NB4 (cell line): Measurements from ENCODE around the gene SRGN.

Experiments
- MYC ChIP-seq: IDR thresholded peaks from 2 replicates; pipeline ENCODE4 v1.6.1; 2011; ENCODE audit warnings: low read depth, low read length
- POLR2A ChIP-seq: IDR thresholded peaks from 2 replicates; pipeline ENCODE4 v1.6.1; 2011; ENCODE audit warnings: mild to moderate bottlenecking; ENCODE audit not compliant: insufficient read length; ENCODE audit errors: extremely low read depth
- TF ChIP-seq, protein P1 (sequence below): IDR thresholded peaks from one replicate; pipeline ENCODE4 v1.5.1; 2012; ENCODE audit warnings: low read depth, low read length

DNA sequence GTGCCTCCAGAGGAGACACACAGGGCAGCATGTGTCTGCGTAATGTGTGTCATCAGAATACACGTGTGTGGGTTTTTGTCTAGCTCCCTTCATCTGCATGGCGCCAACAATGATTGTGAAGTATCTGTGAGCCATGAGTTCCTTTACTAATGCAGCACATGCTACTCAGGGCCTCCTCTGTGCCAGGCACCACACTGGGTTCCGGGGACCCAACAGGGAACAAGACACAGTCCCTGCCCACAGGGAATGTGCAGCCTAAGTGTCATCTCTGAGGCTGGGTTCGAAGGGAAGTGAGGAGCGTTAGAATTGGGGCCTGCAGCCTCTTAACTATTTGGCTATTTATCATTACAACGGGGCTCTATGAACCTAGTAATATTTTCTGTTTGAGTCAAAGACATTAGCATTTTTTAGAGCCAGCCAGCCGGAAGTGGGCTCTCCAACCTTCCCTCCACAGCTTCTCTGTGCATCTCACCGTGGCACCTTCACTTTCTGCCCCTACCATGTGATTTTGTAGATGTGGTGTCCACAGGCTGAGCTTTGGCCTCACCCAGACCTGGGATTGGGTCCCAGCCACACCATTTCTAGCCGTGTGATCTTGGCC lies 43.9 kb upstream of the SRGN start:
- TF ChIP-seq, protein P1, sequence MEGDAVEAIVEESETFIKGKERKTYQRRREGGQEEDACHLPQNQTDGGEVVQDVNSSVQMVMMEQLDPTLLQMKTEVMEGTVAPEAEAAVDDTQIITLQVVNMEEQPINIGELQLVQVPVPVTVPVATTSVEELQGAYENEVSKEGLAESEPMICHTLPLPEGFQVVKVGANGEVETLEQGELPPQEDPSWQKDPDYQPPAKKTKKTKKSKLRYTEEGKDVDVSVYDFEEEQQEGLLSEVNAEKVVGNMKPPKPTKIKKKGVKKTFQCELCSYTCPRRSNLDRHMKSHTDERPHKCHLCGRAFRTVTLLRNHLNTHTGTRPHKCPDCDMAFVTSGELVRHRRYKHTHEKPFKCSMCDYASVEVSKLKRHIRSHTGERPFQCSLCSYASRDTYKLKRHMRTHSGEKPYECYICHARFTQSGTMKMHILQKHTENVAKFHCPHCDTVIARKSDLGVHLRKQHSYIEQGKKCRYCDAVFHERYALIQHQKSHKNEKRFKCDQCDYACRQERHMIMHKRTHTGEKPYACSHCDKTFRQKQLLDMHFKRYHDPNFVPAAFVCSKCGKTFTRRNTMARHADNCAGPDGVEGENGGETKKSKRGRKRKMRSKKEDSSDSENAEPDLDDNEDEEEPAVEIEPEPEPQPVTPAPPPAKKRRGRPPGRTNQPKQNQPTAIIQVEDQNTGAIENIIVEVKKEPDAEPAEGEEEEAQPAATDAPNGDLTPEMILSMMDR, result no peak
- TF ChIP-seq POLR2A (no peak), MYC (no peak)
